Adrenal gland (tissue), 12 donors: Measurements from ENCODE around the gene EPS8L2. TPM values are rescaled to one million over a fixed set of nuclear protein-coding genes. Genes with fewer than 3 reads are reported as not detected.
A peak's percentile ranks its signal among the peaks of the same experiment; 100 is the strongest.

Experiments
- DNase-seq, 7 donors: peaks; one replicate each; pipeline ENCODE4 v3.0.0-alpha.2; 2019 to 2020
- H3K27ac ChIP-seq, 5 donors: fragments of 200-600 bp; sonication (generic) in 4 of 5; 1 replicate in 3 of 5; 2 replicates in 2 of 5; pipeline versions ENCODE4 v1.5.1 to v1.8.0; 2016 to 2020; ENCODE audit warnings: mild to moderate bottlenecking in 1 of 5
- H3K27me3 ChIP-seq: fragments of 200-600 bp; 2 replicates; pipeline ENCODE4 v1.8.0; 2021
- H3K36me3 ChIP-seq, 2 donors: fragments of 200-600 bp; replicated peaks in 1 of 2; 1 replicate in 1 of 2; 2 replicates in 1 of 2; pipeline versions ENCODE4 v1.5.1 to v1.8.0; 2018 to 2022
- H3K4me1 ChIP-seq, 2 donors: fragments of 200-600 bp; replicated peaks in 1 of 2; 1 replicate in 1 of 2; 2 replicates in 1 of 2; pipeline versions ENCODE4 v1.5.1 to v1.8.0; 2018 to 2021
- H3K4me3 ChIP-seq, 4 donors: fragments of 200-600 bp; sonication (generic) in 3 of 4; one replicate each; pipeline ENCODE4 v1.5.1; 2016 to 2018
- H3K9me3 ChIP-seq, 3 donors: fragments of 200-600 bp; sonication (generic) in 1 of 3; replicated peaks in 1 of 3; 1 replicate in 2 of 3; 2 replicates in 1 of 3; pipeline versions ENCODE4 v1.5.1 to v1.8.0; 2016 to 2021
- CTCF ChIP-seq, 6 experiments: fragments of 450-650 bp in 4 of 6; fragments of 200-600 bp in 2 of 6; sonication (generic) in 1 of 6; IDR thresholded peaks; 1 replicate in 5 of 6; 2 replicates in 1 of 6; pipeline versions ENCODE4 v1.5.1 to v1.8.0; 2016 to 2021; ENCODE audit warnings: antibody characterized with exemption in 6 of 6, mild to moderate bottlenecking in 2 of 6, moderate library complexity in 1 of 6
- POLR2A ChIP-seq, 2 donors: fragments of 450-650 bp; IDR thresholded peaks; one replicate each; pipeline ENCODE4 v1.6.1; 2017; ENCODE audit warnings: antibody characterized with exemption in 2 of 2, mild to moderate bottlenecking in 2 of 2, moderate library complexity in 1 of 2
- WGBS, 4 donors: extraction: QIAGEN DNeasy Blood & Tissue Kit in 2 of 4; methylation state at CpG; one replicate each; pipeline versions ENCODE4 v1.1.5 to v1.1.7; 2013 to 2017; 5-methylcytosine and 5-hydroxymethylcytosine counted together
- intact Hi-C, 2 donors: fragments of 100-400 bp; cut with DNase I; formaldehyde crosslinking; loops; one replicate each; pipeline versions ENCODE4 v1.14.1 to v1.15.0; 2022 to 2023
- polyA plus RNA-seq, 3 donors: library from polyadenylated mRNA; stranded (reverse); fragments of 200-250 nt in 2 of 3; fragments of 350-450 nt in 1 of 3; fragmentation: Illumina TruSeq in 1 of 3; extraction: RNeasy Lipid Tissue Mini Kit (QIAGEN cat#74804) in 1 of 3; gene quantifications; one replicate each; pipeline ENCODE4 v1.2.3, GENCODE V29; 2013 to 2014
- total RNA-seq, 9 donors: library from RNA; depleted of rRNA in 4 of 9; stranded (reverse); fragments of >200 nt in 4 of 9; fragments of 120-200 nt in 1 of 9; fragmentation: NEBNext Ultra II Directional in 1 of 9; extraction: Animal tissue kit (Norgen Biotek cat#: 25700) in 1 of 9; gene quantifications; one replicate each; pipeline versions ENCODE4 v1.1.0 to v1.2.4, GENCODE V29; 2013 to 2023
- donor health status: healthy with polysubstance abuse.
- donor health status: Bipolar disorder and iron deficiency.
- donor health status: DM: yes; HTN: yes; CAD: no.
- donor health status: DM: no; HTN: no; CAD: no.
- donor health status: DM: no; HTN: no; CAD: no.
- donor health status: DM: yes; HTN: yes; CAD: no.

Gene EPS8L2
- total and polyA plus RNA-seq, 12 donors = 2.7 to 57.7 (median 33.0) TPM

- intact Hi-C loops = no loop called here
- 85 to 91% (median 87%) methylated on average over 20 to 27 of the region's 27 CpGs for WGBS, 4 donors
Observed at GRCh38 chr11:690738-691633, 15.0 kb upstream of the EPS8L2 start.

GRCh38 chr11:691710-692590, 14.1 kb upstream of the EPS8L2 start:
- no peak for DNase-seq
- Histone ChIP-seq H3K4me1 (peaks cover 20 to 22% of the 10 kb centered on the region in 2 donors), H3K27ac (no peak overlapping the region), H3K27me3 (no peaks in the 10 kb centered on the region), H3K36me3 (peaks cover 0 to 27% of the 10 kb centered on the region in 2 donors), H3K9me3 (no peaks in the 10 kb centered on the region), H3K4me3 (no peak overlapping the region)
- intact Hi-C loops = no loop called here
- no peak for TF ChIP-seq CTCF (IDR thresholded peaks at IDR 0.05)
- no peak for TF ChIP-seq POLR2A (IDR thresholded peaks at IDR 0.05)
- 93 to 97% (median 94%) methylated on average over 14 to 18 of the region's 18 CpGs for WGBS, 4 donors

More at GRCh38 chr11:690738-691633, 15.0 kb upstream of the EPS8L2 start:
- Histone ChIP-seq H3K9me3 (no peaks in the 10 kb centered on the region), H3K4me1 (peaks cover 12 to 14% of the 10 kb centered on the region in 2 donors), H3K4me3 (no peak overlapping the region), H3K27me3 (no peaks in the 10 kb centered on the region), H3K36me3 (peaks cover 0 to 37% of the 10 kb centered on the region in 2 donors), H3K27ac (no peak overlapping the region)
- DNase-seq = no peak
- TF ChIP-seq POLR2A (IDR thresholded peaks at IDR 0.05) = no peak
- TF ChIP-seq CTCF (IDR thresholded peaks at IDR 0.05) = no peak

GRCh38 chr11:692824-693414, 13.1 kb upstream of the EPS8L2 start:
- 87 to 91% (median 89%) methylated on average over 23 of the region's 23 CpGs for WGBS, 4 donors
- Histone ChIP-seq H3K36me3 (peaks cover 0 to 22% of the 10 kb centered on the region in 2 donors), H3K4me3 (no peak overlapping the region), H3K27me3 (no peaks in the 10 kb centered on the region), H3K9me3 (no peaks in the 10 kb centered on the region), H3K4me1 (peaks cover 29% of the 10 kb centered on the region in 2 donors), H3K27ac (peak overlapping the region in 1 of 5 donors; percentile 13)
- no peak for DNase-seq
- TF ChIP-seq POLR2A (IDR thresholded peaks at IDR 0.05) (no peak), CTCF (IDR thresholded peaks at IDR 0.05) (no peak)
- intact Hi-C loops = no loop called here
